ENCODE results near the gene INPP4B. TPM values are rescaled to one million over a fixed set of nuclear protein-coding genes. Genes with fewer than 3 reads are reported as not detected.

INPP4B gene
- total RNA-seq, 2 donors from 2014 or later, result 8.2 to 16.6 TPM

GRCh38 chr4:142690406-142691163, 155.5 kb downstream of the INPP4B start:
- Histone ChIP-seq H3K36me3 (replicated peaks in 1 of 2; ENCODE audit: insufficient read depth in 1 of 2, low read depth in 2 of 2) (no peaks in the 10 kb centered on the region), H3K27ac (no peak overlapping the region), H3K9me3 (no peaks in the 10 kb centered on the region), H3K4me3 (no peak overlapping the region), H3K27me3 (no peaks in the 10 kb centered on the region), H3K4me1 (no peaks in the 10 kb centered on the region)
- 87 to 89% methylated on average over 4 of the region's 4 CpGs for WGBS, 2 donors
- DNase-seq, result no peak
- intact Hi-C loops (cut with DNase I), result no loop called here
- no peak for TF ChIP-seq POLR2A (IDR thresholded peaks at IDR 0.05)
- no peak for TF ChIP-seq CTCF (IDR thresholded peaks at IDR 0.05)
- no peak for ATAC-seq

- no peak for TF ChIP-seq POLR2A (IDR thresholded peaks at IDR 0.05)
- no peak for TF ChIP-seq CTCF (IDR thresholded peaks at IDR 0.05)
- H3K9me3 ChIP-seq, result no peaks in the 10 kb centered on the region
- 89 to 92% methylated on average over 6 of the region's 6 CpGs for WGBS, 2 donors
- ATAC-seq (no peak), DNase-seq (no peak)
- intact Hi-C loops (cut with DNase I), result no loop called here
- H3K36me3 ChIP-seq (replicated peaks in 1 of 2; ENCODE audit: insufficient read depth in 1 of 2, low read depth in 2 of 2), result no peaks in the 10 kb centered on the region
- no peaks in the 10 kb centered on the region for H3K27me3 ChIP-seq
- no peak overlapping the region for H3K4me3 ChIP-seq
- H3K27ac ChIP-seq, result no peak overlapping the region
- H3K4me1 ChIP-seq, result no peaks in the 10 kb centered on the region
Observed at GRCh38 chr4:142687547-142688275, 158.4 kb downstream of the INPP4B start.

- WGBS, 2 donors, result 42 to 50% methylated on average over 1 of the region's 1 CpG
- TF ChIP-seq POLR2A (IDR thresholded peaks at IDR 0.05), result no peak
- TF ChIP-seq CTCF (IDR thresholded peaks at IDR 0.05), result no peak
- intact Hi-C loops (cut with DNase I), result no loop called here
Observed at GRCh38 chr4:142686081-142686480, 160.0 kb downstream of the INPP4B start.

GRCh38 chr4:142683997-142684396, 162.1 kb downstream of the INPP4B start:
- Histone ChIP-seq H3K4me1 (no peaks in the 10 kb centered on the region), H3K9me3 (no peaks in the 10 kb centered on the region), H3K27me3 (no peaks in the 10 kb centered on the region), H3K36me3 (replicated peaks in 1 of 2; ENCODE audit: insufficient read depth in 1 of 2, low read depth in 2 of 2) (no peaks in the 10 kb centered on the region), H3K27ac (no peak overlapping the region), H3K4me3 (no peak overlapping the region)
- 73 to 83% methylated on average over 3 of the region's 3 CpGs for WGBS, 2 donors
- no peak for DNase-seq
- intact Hi-C loops (cut with DNase I), result no loop called here
- no peak for ATAC-seq
- TF ChIP-seq POLR2A (IDR thresholded peaks at IDR 0.05) (no peak), CTCF (IDR thresholded peaks at IDR 0.05) (no peak)

More at GRCh38 chr4:142686081-142686480, 160.0 kb downstream of the INPP4B start:
- Histone ChIP-seq H3K4me1 (no peaks in the 10 kb centered on the region), H3K36me3 (replicated peaks in 1 of 2; ENCODE audit: insufficient read depth in 1 of 2, low read depth in 2 of 2) (no peaks in the 10 kb centered on the region), H3K4me3 (no peak overlapping the region), H3K27me3 (no peaks in the 10 kb centered on the region), H3K9me3 (no peaks in the 10 kb centered on the region), H3K27ac (no peak overlapping the region)
- DNase-seq, result no peak
- no peak for ATAC-seq

Measured in body of pancreas (tissue), 4 donors.